Osteoblast (primary cell): Measurements from ENCODE around the gene CASZ1. TPM values are rescaled to one million over a fixed set of nuclear protein-coding genes. Genes with fewer than 3 reads are reported as not detected.

Experiments used
- DNase-seq: peaks from one replicate; pipeline ENCODE4 v3.0.0; 2011; ENCODE audit warnings: low spot score, mixed read lengths; ENCODE audit not compliant: insufficient read length; ENCODE audit errors: missing footprints
- H2AFZ ChIP-seq: 2 replicates; pipeline ENCODE4 v1.6.0; 2011; ENCODE audit warnings: mild to moderate bottlenecking, low read length
- H3K27ac ChIP-seq: 2 replicates; pipeline ENCODE4 v1.5.1; 2011; ENCODE audit warnings: mild to moderate bottlenecking, low read depth, low read length, moderate library complexity
- H3K27me3 ChIP-seq: 2 replicates; pipeline ENCODE4 v1.6.0; 2012; ENCODE audit warnings: mild to moderate bottlenecking, control low read depth, inconsistent platforms, low read length, moderate library complexity; ENCODE audit not compliant: insufficient read depth
- H3K36me3 ChIP-seq: 2 replicates; pipeline ENCODE4 v1.5.1; 2011; ENCODE audit warnings: mild to moderate bottlenecking, low read length, control low read depth, moderate library complexity; ENCODE audit not compliant: insufficient read depth
- H3K4me1 ChIP-seq: 2 replicates; pipeline ENCODE4 v1.5.1; 2011; ENCODE audit warnings: mild to moderate bottlenecking, low read length, control low read depth, moderate library complexity; ENCODE audit not compliant: insufficient read depth
- H3K4me2 ChIP-seq: 2 replicates; pipeline ENCODE4 v1.6.0; 2011; ENCODE audit warnings: mild to moderate bottlenecking, low read length; ENCODE audit not compliant: insufficient read depth
- H3K4me3 ChIP-seq: fragments of 200-600 bp; sonication (generic); 3 replicates; pipeline ENCODE4 v1.5.1; 2012; ENCODE audit warnings: mild to moderate bottlenecking, low read length, inconsistent platforms; ENCODE audit not compliant: insufficient read depth
- H3K79me2 ChIP-seq: 2 replicates; pipeline ENCODE4 v1.6.0; 2012; ENCODE audit warnings: mild to moderate bottlenecking, low read length, control low read depth, inconsistent platforms; ENCODE audit not compliant: insufficient read depth
- H3K9me3 ChIP-seq: 2 replicates; pipeline ENCODE4 v1.5.1; 2011; ENCODE audit warnings: low read depth, low read length, control low read depth
- H4K20me1 ChIP-seq: 2 replicates; pipeline ENCODE4 v1.6.0; 2012; ENCODE audit warnings: mild to moderate bottlenecking, low read length, control low read depth; ENCODE audit not compliant: insufficient read depth
- CTCF ChIP-seq: IDR thresholded peaks from 2 replicates; pipeline ENCODE4 v1.5.1; 2011; ENCODE audit warnings: mild to moderate bottlenecking, low read depth, low read length, moderate library complexity; ENCODE audit errors: extremely low read depth
- total RNA-seq: library from RNA; depleted of rRNA; stranded (reverse); fragments of >200 nt; gene quantifications from 2 replicates; pipeline ENCODE4 v1.2.3, GENCODE V29; 2012

CASZ1 gene
- total RNA-seq, 1 donor = 0.36 TPM

GRCh38 chr1:10761503-10762152, 34.8 kb downstream of the CASZ1 start:
- DNase-seq = no peak
- H3K4me1 ChIP-seq = no peaks in the 10 kb centered on the region

GRCh38 chr1:10760566-10761502, 35.6 kb downstream of the CASZ1 start:
- H3K79me2 ChIP-seq = no peaks in the 10 kb centered on the region
- no peak for TF ChIP-seq CTCF
- H3K9me3 ChIP-seq = no peaks in the 10 kb centered on the region
- no peaks in the 10 kb centered on the region for H3K4me1 ChIP-seq
- H4K20me1 ChIP-seq = no peaks in the 10 kb centered on the region
- H3K27me3 ChIP-seq = peaks cover 24% of the 10 kb centered on the region
- H3K27ac ChIP-seq = no peak overlapping the region
- no peak for DNase-seq
- no peak overlapping the region for H2AFZ ChIP-seq
- no peaks in the 10 kb centered on the region for H3K36me3 ChIP-seq
- no peak overlapping the region for H3K4me2 ChIP-seq
- no peak overlapping the region for H3K4me3 ChIP-seq

More at GRCh38 chr1:10761503-10762152, 34.8 kb downstream of the CASZ1 start:
- no peak for TF ChIP-seq CTCF
- Histone ChIP-seq H3K9me3 (no peaks in the 10 kb centered on the region), H3K79me2 (no peaks in the 10 kb centered on the region), H3K4me2 (no peak overlapping the region), H4K20me1 (no peaks in the 10 kb centered on the region), H3K36me3 (no peaks in the 10 kb centered on the region), H3K4me3 (no peak overlapping the region), H3K27ac (no peak overlapping the region), H2AFZ (no peak overlapping the region), H3K27me3 (peaks cover 24% of the 10 kb centered on the region)

- no peaks in the 10 kb centered on the region for H3K4me1 ChIP-seq
- no peak overlapping the region for H3K4me2 ChIP-seq
- peaks cover 24% of the 10 kb centered on the region for H3K27me3 ChIP-seq
- H3K4me3 ChIP-seq = no peak overlapping the region
- H3K36me3 ChIP-seq = no peaks in the 10 kb centered on the region
- H2AFZ ChIP-seq = no peak overlapping the region
- no peaks in the 10 kb centered on the region for H3K9me3 ChIP-seq
- no peaks in the 10 kb centered on the region for H4K20me1 ChIP-seq
- H3K27ac ChIP-seq = no peak overlapping the region
- no peak for DNase-seq
- no peak for TF ChIP-seq CTCF
- H3K79me2 ChIP-seq = no peaks in the 10 kb centered on the region
Observed at GRCh38 chr1:10759413-10760200, 36.8 kb downstream of the CASZ1 start.
